ENCODE measurements around the gene CPD.

CPD gene

DNA sequence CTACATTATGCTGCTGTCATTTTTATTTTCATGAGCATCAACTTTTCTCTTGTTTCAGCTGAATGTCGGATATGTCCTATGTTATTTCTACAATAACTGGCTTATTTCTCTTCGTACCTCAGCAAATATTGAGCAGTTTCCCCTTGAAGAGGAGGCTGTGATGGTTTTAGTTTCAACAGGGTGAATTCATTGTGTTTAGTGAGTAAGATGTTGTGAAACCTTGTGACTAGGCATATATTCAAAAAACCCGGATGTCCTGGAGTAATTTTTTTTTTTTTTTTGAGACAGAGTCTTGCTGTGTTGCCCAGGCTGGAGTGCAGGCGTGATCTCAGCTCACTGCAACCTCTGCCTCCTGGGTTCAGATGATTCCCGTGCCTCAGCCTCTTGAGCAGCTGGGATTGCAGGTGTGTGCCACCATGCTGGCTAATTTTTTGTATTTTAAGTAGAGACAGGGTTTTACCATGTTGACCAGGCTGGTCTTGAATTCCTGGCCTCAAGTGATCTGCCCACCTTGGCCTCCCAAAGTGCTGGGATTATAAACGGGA is 11.1 kb downstream of the CPD start:
- no peaks in the 10 kb centered on the region for H3K9me3 ChIP-seq (ENCODE audit: control insufficient read depth, insufficient read depth, low read length)
- H3K4me3 ChIP-seq (ENCODE audit: low read depth, low read length), result no peak overlapping the region
- no peak overlapping the region for H3K27ac ChIP-seq (ENCODE audit: low read depth, low read length)
- 0 out of 2 replicates have a peak, but pooled peaks cover 8% of the 10 kb centered on the region for H3K4me1 ChIP-seq (ENCODE audit: control insufficient read depth, insufficient read depth, low read length)
- H3K27me3 ChIP-seq (ENCODE audit: control insufficient read depth, insufficient read depth, low read length), result no peaks in the 10 kb centered on the region
- no peak overlapping the region for H3K9ac ChIP-seq (ENCODE audit: low read depth, low read length)
- peaks cover 36% of the 10 kb centered on the region for H3K36me3 ChIP-seq (ENCODE audit: control insufficient read depth, insufficient read depth, low read length)

DNA sequence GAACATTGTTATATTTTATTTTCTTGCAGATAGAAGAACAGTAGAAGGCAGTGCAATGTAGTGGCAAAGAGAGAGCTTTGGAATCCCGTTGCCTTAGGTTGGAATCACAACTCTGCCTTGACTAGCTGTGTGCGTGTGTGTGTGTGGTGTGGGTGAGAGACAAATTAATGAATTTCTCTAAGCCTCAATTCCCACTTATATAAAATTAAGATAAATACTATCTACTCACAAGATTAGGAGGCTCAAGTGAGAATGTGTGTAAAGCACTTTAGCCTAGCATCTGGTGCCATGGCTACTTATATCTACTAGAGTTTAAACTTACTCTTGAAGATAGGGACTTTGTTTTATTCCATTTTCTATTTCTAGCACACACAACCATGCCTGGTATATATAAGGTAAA is 12.8 kb downstream of the CPD start:
- Histone ChIP-seq H3K4me1 (ENCODE audit: control insufficient read depth, insufficient read depth, low read length) (0 out of 2 replicates have a peak, but pooled peaks cover 8% of the 10 kb centered on the region), H3K9ac (ENCODE audit: low read depth, low read length) (no peak overlapping the region), H3K4me3 (ENCODE audit: low read depth, low read length) (no peak overlapping the region), H3K9me3 (ENCODE audit: control insufficient read depth, insufficient read depth, low read length) (no peaks in the 10 kb centered on the region), H3K27me3 (ENCODE audit: control insufficient read depth, insufficient read depth, low read length) (no peaks in the 10 kb centered on the region), H3K27ac (ENCODE audit: low read depth, low read length) (no peak overlapping the region), H3K36me3 (ENCODE audit: control insufficient read depth, insufficient read depth, low read length) (peaks cover 20% of the 10 kb centered on the region)

GRCh38 chr17:30393491-30393890 is 14.8 kb downstream of the CPD start:
- Histone ChIP-seq H3K4me1 (ENCODE audit: control insufficient read depth, insufficient read depth, low read length) (0 out of 2 replicates have a peak, but pooled peaks cover 5% of the 10 kb centered on the region), H3K27ac (ENCODE audit: low read depth, low read length) (no peak overlapping the region), H3K4me3 (ENCODE audit: low read depth, low read length) (no peak overlapping the region), H3K9ac (ENCODE audit: low read depth, low read length) (no peak overlapping the region), H3K36me3 (ENCODE audit: control insufficient read depth, insufficient read depth, low read length) (peaks cover 14% of the 10 kb centered on the region; the same call in 1 of the 2 replicates), H3K27me3 (ENCODE audit: control insufficient read depth, insufficient read depth, low read length) (no peaks in the 10 kb centered on the region), H3K9me3 (ENCODE audit: control insufficient read depth, insufficient read depth, low read length) (no peaks in the 10 kb centered on the region)

GRCh38 chr17:30393911-30394867 is 15.5 kb downstream of the CPD start:
- H3K36me3 ChIP-seq (ENCODE audit: control insufficient read depth, insufficient read depth, low read length), result peaks cover 14% of the 10 kb centered on the region; the same call in 1 of the 2 replicates
- H3K27me3 ChIP-seq (ENCODE audit: control insufficient read depth, insufficient read depth, low read length), result no peaks in the 10 kb centered on the region
- H3K9ac ChIP-seq (ENCODE audit: low read depth, low read length), result no peak overlapping the region

DNA sequence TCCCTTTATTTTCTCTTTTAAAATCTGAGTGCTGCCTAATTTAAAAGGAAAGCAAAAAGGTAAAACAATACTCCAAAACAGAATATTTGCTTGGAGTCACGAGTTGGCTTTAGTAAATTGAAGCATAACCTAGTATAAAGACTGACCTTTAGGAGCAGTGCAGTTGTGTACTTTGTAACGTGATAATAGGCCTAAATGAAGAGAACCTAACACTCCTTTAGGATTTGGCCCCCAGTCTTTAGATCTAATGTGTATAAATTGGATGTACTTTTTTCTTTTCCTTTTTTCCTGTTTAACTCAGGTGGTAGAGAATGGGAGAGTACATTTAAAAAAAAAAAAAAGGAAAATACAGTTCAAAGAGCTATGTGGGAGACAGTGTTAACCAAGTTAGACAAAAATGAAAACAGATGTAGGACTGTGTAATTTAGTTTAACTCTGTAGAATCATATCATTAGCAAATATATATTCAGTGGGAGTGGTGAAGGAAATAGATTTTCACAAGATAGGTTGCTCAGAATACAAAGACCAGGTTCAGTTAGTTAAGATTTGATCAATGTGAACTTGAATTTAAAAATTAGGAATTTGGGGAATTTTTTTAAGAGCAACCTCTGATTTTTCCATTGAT is 16.8 kb downstream of the CPD start:
- Histone ChIP-seq H3K4me3 (ENCODE audit: low read depth, low read length) (no peak overlapping the region), H3K27ac (ENCODE audit: low read depth, low read length) (no peak overlapping the region), H3K9me3 (ENCODE audit: control insufficient read depth, insufficient read depth, low read length) (no peaks in the 10 kb centered on the region), H3K36me3 (ENCODE audit: control insufficient read depth, insufficient read depth, low read length) (0 out of 2 replicates have a peak, but pooled peaks cover 7% of the 10 kb centered on the region), H3K4me1 (ENCODE audit: control insufficient read depth, insufficient read depth, low read length) (no peaks in the 10 kb centered on the region), H3K27me3 (ENCODE audit: control insufficient read depth, insufficient read depth, low read length) (no peaks in the 10 kb centered on the region), H3K9ac (ENCODE audit: low read depth, low read length) (no peak overlapping the region)

More at GRCh38 chr17:30393911-30394867, 15.5 kb downstream of the CPD start:
- Histone ChIP-seq H3K9me3 (ENCODE audit: control insufficient read depth, insufficient read depth, low read length) (no peaks in the 10 kb centered on the region), H3K4me1 (ENCODE audit: control insufficient read depth, insufficient read depth, low read length) (no peaks in the 10 kb centered on the region), H3K27ac (ENCODE audit: low read depth, low read length) (no peak overlapping the region), H3K4me3 (ENCODE audit: low read depth, low read length) (no peak overlapping the region)

DNA sequence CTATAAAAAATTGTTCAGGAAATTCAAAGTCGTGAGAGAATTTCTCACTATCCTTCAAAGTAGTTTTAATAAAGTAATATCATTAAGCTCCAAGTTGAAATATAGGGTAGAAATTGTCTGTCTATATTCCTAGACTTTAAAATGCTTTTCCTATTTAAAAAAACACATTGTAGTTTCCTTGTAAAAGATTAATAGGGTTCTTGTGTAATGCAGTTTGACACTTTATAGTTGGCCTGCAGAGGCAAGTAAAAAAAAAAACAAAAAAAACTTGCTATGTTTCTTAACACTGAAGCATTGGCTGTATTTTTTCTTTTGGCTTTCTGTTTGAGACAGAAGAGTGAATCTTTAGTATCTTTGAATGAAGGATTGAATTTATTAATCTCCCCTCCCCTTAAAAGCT is 17.4 kb downstream of the CPD start:
- no peaks in the 10 kb centered on the region for H3K27me3 ChIP-seq (ENCODE audit: control insufficient read depth, insufficient read depth, low read length)
- H3K27ac ChIP-seq (ENCODE audit: low read depth, low read length), result no peak overlapping the region
- H3K4me1 ChIP-seq (ENCODE audit: control insufficient read depth, insufficient read depth, low read length), result no peaks in the 10 kb centered on the region
- H3K36me3 ChIP-seq (ENCODE audit: control insufficient read depth, insufficient read depth, low read length), result 0 out of 2 replicates have a peak, but pooled peaks cover 5% of the 10 kb centered on the region
- no peaks in the 10 kb centered on the region for H3K9me3 ChIP-seq (ENCODE audit: control insufficient read depth, insufficient read depth, low read length)
- no peak overlapping the region for H3K9ac ChIP-seq (ENCODE audit: low read depth, low read length)
- H3K4me3 ChIP-seq (ENCODE audit: low read depth, low read length), result no peak overlapping the region

DNA sequence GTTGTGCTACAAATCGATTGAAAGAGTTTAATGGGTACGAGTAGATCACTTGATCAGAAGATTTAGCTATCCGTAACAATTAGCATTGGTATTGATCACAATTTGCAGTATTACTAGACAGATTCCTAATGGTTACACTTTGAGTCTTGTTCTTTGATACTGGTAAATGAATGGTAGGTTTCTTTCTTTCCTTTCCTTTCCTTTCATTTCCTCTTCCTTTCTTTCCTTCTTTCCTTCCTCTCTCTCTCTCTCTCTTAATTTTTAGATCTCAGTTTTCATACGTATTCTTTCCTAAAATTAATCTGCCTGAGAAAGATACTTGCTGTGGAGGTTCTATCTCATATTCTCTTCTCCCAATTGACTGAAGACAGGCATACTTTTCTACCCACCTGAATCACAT is 17.9 kb downstream of the CPD start:
- Histone ChIP-seq H3K9ac (ENCODE audit: low read depth, low read length) (no peak overlapping the region), H3K27me3 (ENCODE audit: control insufficient read depth, insufficient read depth, low read length) (no peaks in the 10 kb centered on the region), H3K4me1 (ENCODE audit: control insufficient read depth, insufficient read depth, low read length) (no peaks in the 10 kb centered on the region), H3K9me3 (ENCODE audit: control insufficient read depth, insufficient read depth, low read length) (no peaks in the 10 kb centered on the region), H3K4me3 (ENCODE audit: low read depth, low read length) (no peak overlapping the region), H3K27ac (ENCODE audit: low read depth, low read length) (no peak overlapping the region), H3K36me3 (ENCODE audit: control insufficient read depth, insufficient read depth, low read length) (0 out of 2 replicates have a peak, but pooled peaks cover 5% of the 10 kb centered on the region)

- H3K27ac ChIP-seq (ENCODE audit: low read depth, low read length), result no peak overlapping the region
- no peaks in the 10 kb centered on the region for H3K4me1 ChIP-seq (ENCODE audit: control insufficient read depth, insufficient read depth, low read length)
- H3K9ac ChIP-seq (ENCODE audit: low read depth, low read length), result no peak overlapping the region
- H3K4me3 ChIP-seq (ENCODE audit: low read depth, low read length), result no peak overlapping the region
- no peaks in the 10 kb centered on the region for H3K27me3 ChIP-seq (ENCODE audit: control insufficient read depth, insufficient read depth, low read length)
- no peaks in the 10 kb centered on the region for H3K9me3 ChIP-seq (ENCODE audit: control insufficient read depth, insufficient read depth, low read length)
- H3K36me3 ChIP-seq (ENCODE audit: control insufficient read depth, insufficient read depth, low read length), result no peaks in the 10 kb centered on the region
Measured at GRCh38 chr17:30398328-30399041, 19.8 kb downstream of the CPD start.

DNA sequence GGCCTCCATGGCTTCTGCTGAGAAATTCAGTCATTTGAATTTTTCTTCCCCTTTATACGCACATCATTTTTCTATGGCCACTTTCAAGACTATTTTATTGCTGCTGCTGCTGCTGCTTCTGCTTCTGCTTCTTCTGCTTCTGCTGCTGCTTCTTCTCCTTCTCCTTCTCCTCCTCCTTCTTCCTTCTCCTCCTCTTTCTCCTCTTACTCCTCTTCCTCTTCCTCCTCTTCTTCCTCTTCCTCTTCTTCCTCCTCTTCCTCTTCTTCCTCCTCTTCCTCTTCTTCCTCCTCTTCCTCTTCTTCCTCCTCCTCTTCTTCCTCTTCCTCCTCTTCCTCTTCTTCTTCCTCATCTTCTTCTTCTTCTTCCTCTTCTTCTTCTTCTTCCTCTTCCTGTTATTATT is 22.4 kb downstream of the CPD start:
- Histone ChIP-seq H3K27me3 (ENCODE audit: control insufficient read depth, insufficient read depth, low read length) (no peaks in the 10 kb centered on the region), H3K36me3 (ENCODE audit: control insufficient read depth, insufficient read depth, low read length) (no peaks in the 10 kb centered on the region)

GRCh38 chr17:30405161-30405560 is 26.4 kb downstream of the CPD start:
- no peaks in the 10 kb centered on the region for H3K27me3 ChIP-seq (ENCODE audit: control insufficient read depth, insufficient read depth, low read length)
- peaks cover 23% of the 10 kb centered on the region for H3K4me1 ChIP-seq (ENCODE audit: control insufficient read depth, insufficient read depth, low read length)
- H3K9ac ChIP-seq (ENCODE audit: low read depth, low read length), result no peak overlapping the region; the same call in 1 of the 2 replicates
- no peaks in the 10 kb centered on the region for H3K36me3 ChIP-seq (ENCODE audit: control insufficient read depth, insufficient read depth, low read length)
- H3K9me3 ChIP-seq (ENCODE audit: control insufficient read depth, insufficient read depth, low read length), result no peaks in the 10 kb centered on the region
- peak overlapping the region; percentile 1; the same call in 1 of the 2 replicates for H3K4me3 ChIP-seq (ENCODE audit: low read depth, low read length)
- H3K27ac ChIP-seq (ENCODE audit: low read depth, low read length), result peak overlapping the region; percentile 88

More for the DNA sequence above, 22.4 kb downstream of the CPD start:
- H3K9ac ChIP-seq (ENCODE audit: low read depth, low read length), result no peak overlapping the region
- H3K9me3 ChIP-seq (ENCODE audit: control insufficient read depth, insufficient read depth, low read length), result no peaks in the 10 kb centered on the region
- H3K4me1 ChIP-seq (ENCODE audit: control insufficient read depth, insufficient read depth, low read length), result peaks cover 23% of the 10 kb centered on the region
- H3K27ac ChIP-seq (ENCODE audit: low read depth, low read length), result no peak overlapping the region
- no peak overlapping the region for H3K4me3 ChIP-seq (ENCODE audit: low read depth, low read length)
